Choroid plexus epithelial cell (primary cell): ENCODE data around the gene GREM1.

Source experiments
- DNase-seq: peaks from one replicate; pipeline ENCODE4 v3.0.0-alpha.2; 2010; ENCODE audit warnings: low read depth
- H3K4me3 ChIP-seq: 2 replicates; pipeline ENCODE4 v1.5.1; 2011; ENCODE audit warnings: low read depth, mild to moderate bottlenecking, control low read depth, low read length, moderate library complexity
- TF ChIP-seq, protein P1 (sequence below): conservative IDR thresholded peaks from 2 replicates; pipeline ENCODE4 v1.5.1; 2011; ENCODE audit warnings: low read depth, mild to moderate bottlenecking, control low read depth, inconsistent platforms, low read length, moderate library complexity

GREM1 gene

DNA sequence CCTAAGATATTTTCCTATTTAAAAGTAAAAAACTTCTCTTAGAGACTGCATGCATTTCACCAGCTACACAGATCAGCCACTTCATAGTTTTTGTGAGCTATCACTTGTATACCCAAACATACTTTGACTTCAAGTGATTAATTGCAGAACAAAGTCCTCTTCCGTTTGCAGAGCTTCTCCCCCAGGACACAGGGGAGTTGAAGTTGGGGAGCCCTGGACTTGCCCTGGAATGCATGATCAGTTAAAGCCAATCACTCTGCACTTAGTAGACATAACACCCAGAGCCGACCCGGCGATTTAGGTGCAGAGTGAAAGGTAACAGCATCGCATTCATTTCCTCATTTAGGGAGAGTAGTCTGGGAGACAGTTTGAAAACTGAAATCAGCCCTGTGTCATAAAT, 70.1 kb downstream of the GREM1 start:
- DNase-seq, result no peak
- TF ChIP-seq, protein P1, sequence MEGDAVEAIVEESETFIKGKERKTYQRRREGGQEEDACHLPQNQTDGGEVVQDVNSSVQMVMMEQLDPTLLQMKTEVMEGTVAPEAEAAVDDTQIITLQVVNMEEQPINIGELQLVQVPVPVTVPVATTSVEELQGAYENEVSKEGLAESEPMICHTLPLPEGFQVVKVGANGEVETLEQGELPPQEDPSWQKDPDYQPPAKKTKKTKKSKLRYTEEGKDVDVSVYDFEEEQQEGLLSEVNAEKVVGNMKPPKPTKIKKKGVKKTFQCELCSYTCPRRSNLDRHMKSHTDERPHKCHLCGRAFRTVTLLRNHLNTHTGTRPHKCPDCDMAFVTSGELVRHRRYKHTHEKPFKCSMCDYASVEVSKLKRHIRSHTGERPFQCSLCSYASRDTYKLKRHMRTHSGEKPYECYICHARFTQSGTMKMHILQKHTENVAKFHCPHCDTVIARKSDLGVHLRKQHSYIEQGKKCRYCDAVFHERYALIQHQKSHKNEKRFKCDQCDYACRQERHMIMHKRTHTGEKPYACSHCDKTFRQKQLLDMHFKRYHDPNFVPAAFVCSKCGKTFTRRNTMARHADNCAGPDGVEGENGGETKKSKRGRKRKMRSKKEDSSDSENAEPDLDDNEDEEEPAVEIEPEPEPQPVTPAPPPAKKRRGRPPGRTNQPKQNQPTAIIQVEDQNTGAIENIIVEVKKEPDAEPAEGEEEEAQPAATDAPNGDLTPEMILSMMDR, result no peak
- H3K4me3 ChIP-seq, result no peak overlapping the region

DNA sequence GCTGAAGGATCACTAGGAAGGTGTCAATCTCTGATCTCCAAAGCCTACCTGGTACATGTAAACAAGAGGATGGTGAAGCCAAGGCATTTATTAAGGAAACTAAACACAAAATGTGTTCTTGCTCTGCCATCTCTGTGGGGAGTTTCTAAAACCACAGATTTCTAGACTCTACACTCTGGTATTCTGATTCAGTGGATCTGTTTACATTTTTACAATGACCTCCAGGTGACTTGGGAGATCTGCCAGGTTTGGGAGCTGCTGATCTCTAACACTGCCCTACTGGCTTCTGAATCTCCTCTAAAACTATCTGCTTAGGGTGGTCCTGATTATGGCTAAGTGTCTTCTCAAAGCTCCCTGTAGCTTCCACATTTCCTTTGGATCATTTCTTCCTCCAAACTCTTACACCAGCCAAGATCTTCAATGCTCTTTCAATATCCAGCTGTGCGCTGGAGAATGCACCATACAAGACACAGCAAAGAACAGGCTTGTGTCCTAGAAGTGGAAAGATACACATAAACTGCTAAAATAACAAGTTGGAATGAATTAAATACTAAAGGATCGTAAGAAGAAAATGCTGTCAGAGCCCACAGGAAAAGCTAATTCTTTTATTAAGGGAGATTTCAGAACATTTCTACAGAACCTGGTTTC, 72.7 kb downstream of the GREM1 start:
- DNase-seq, result peak; percentile 82
- TF ChIP-seq, protein P1, result no peak
- H3K4me3 ChIP-seq, result no peak overlapping the region

DNA sequence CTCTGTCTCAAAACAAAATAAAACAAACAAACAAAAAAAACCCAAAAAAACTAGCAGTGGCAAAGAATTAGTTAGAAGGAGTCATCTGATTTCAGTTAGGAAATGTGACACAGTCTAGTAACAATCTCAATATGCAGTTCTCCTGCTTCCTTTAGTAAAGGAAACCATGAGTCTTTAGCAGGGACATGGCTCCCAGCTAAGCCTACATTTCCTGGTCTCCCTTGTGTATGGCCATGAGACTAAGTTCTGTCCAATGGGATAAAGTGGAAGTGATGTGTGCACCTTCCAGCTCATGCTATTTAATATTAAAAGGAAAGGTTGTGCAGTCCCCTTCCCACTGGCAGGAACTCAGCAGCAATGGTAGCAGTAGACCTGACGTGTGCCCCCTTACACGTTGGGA, 74.6 kb downstream of the GREM1 start:
- TF ChIP-seq, protein P1, result no peak
- no peak for DNase-seq
- H3K4me3 ChIP-seq, result no peak overlapping the region
